WI38 (cell line): ENCODE measurements around the gene BCL2L13.

Experiments used
- H3K4me3 ChIP-seq: 2 replicates; pipeline ENCODE4 v1.5.1; 2011; ENCODE audit warnings: low read depth, mild to moderate bottlenecking, control low read depth, low read length
- TF ChIP-seq, protein P1 (sequence below): IDR thresholded peaks from 2 replicates; pipeline ENCODE4 v1.5.1; 2012; ENCODE audit warnings: low read depth, mild to moderate bottlenecking, control low read depth, low read length

Gene BCL2L13

DNA sequence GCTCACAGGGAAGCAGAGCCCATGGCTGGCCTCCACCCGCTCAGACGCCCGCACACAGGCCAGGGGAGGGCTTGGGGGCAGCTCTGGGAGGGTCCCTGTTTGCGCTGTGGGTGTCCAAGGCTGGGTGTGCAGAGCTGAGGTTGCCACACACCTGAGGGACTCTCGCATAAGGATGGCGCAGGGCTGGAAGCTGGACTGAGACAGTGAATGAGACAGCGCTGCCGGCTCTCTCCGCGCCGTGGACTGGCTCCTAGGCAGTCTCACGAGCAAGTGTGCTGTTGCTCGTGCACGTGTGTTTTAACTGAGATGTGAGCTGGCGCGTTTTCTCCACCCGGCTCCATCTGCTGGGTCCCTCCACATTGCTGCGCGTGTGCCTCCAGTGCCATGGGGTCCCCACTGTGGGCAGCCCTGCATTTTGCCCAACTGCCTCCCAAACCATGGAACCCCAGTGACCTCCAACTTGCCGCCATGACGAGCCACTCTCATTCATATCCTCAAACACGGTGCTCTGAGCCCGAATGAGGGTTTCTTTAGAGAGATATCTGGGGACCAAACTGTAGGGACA is 139.9 kb downstream of the BCL2L13 start:
- TF ChIP-seq, protein P1, sequence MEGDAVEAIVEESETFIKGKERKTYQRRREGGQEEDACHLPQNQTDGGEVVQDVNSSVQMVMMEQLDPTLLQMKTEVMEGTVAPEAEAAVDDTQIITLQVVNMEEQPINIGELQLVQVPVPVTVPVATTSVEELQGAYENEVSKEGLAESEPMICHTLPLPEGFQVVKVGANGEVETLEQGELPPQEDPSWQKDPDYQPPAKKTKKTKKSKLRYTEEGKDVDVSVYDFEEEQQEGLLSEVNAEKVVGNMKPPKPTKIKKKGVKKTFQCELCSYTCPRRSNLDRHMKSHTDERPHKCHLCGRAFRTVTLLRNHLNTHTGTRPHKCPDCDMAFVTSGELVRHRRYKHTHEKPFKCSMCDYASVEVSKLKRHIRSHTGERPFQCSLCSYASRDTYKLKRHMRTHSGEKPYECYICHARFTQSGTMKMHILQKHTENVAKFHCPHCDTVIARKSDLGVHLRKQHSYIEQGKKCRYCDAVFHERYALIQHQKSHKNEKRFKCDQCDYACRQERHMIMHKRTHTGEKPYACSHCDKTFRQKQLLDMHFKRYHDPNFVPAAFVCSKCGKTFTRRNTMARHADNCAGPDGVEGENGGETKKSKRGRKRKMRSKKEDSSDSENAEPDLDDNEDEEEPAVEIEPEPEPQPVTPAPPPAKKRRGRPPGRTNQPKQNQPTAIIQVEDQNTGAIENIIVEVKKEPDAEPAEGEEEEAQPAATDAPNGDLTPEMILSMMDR = no peak
- no peak overlapping the region for H3K4me3 ChIP-seq

DNA sequence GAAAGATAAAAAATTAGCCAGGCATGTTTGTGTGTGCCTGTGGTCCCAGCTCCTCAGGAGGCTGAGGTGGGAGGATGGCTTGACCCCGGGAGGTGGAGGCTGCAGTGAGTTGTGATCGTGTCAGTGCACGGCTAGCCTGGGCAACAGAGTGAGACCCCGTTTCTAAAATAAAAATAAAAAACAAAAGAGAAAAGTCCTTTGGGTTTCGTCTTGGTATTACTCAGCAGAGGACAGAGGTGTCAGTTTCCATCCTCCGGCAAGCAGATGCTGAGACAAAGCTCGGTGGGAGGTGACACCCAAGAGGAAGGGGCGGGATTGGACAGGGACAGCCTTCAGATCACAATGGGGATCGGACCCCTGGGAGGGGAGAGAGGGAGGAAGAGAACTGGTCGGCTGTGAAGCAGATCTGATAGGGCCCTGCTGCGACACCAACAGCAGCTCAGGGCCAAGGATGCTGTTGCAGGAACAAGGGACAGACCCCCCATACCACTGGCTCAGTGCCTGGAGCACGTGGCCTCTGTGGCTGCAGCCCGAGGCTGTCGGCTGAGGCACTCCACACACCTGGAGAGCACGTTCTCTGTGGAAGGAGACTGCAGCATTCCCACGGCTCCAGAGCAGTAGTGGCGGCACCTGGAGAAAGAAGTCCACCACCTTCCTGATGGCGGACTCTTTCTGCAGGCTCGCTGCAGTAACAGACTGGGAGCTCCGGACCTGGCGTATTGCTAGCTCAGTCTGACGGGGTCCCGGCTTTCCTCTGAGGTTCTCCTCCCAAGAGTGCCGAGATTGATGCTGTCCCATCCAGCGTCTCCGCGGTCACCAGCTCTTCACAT is 140.9 kb downstream of the BCL2L13 start:
- H3K4me3 ChIP-seq = no peak overlapping the region
- TF ChIP-seq, protein P1 = no peak

DNA sequence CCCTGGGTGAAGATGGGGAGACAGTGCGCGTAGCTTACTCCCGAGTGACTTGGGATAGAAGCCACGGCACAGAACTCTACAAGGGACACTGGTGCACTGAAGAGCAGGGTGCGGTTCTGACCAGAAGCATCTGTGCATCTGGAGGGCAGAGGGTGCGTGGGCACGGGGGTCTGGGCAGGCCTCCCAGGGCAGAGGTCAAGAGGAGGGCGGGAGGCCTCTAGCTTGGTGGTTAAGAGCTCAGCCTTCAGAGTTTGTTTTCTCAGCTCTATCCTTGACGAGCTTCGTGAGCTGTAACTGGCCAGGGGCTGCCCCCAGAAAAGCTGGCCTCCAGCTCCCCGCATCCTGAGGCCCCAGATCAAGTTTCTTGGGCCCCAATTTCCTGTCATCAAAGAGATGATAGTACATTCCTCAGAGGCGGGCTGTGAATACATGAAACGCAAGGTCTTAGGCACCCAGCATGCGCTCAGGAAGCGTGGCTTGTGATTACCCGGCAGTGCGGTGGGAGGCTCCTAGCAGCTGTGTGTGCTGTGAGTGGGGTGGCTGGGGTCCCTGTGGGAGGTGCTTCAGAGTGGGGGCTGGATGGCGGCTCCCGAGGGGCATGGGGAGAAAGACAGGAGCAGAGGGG is 141.7 kb downstream of the BCL2L13 start:
- TF ChIP-seq, protein P1 = no peak
- no peak overlapping the region for H3K4me3 ChIP-seq
